Mesothelial cell of epicardium (in vitro differentiated cells): ENCODE measurements around the gene KLF16. TPM values are rescaled to one million over a fixed set of nuclear protein-coding genes. Genes with fewer than 3 reads are reported as not detected.

Experiments used
- DNase-seq, 2 experiments: peaks; one replicate each; pipeline ENCODE4 v3.0.0; 2021; ENCODE audit warnings: low spot score in 2 of 2; ENCODE audit not compliant: unreplicated experiment in 2 of 2
- H3K27ac Mint-ChIP-seq: 2 replicates; pipeline ENCODE4 v1.8.0; 2021; ENCODE audit warnings: mixed read lengths
- H3K27me3 Mint-ChIP-seq: 2 replicates; pipeline ENCODE4 v1.8.0; 2021; ENCODE audit warnings: low read depth, mixed read lengths
- H3K36me3 Mint-ChIP-seq: 2 replicates; pipeline ENCODE4 v1.8.0; 2021; ENCODE audit warnings: mixed read lengths
- H3K4me1 Mint-ChIP-seq: 2 replicates; pipeline ENCODE4 v1.8.0; 2021; ENCODE audit warnings: mixed read lengths
- H3K4me3 Mint-ChIP-seq: 2 replicates; pipeline ENCODE4 v1.8.0; 2021; ENCODE audit warnings: mild to moderate bottlenecking, moderate library complexity, mixed read lengths
- H3K9me3 Mint-ChIP-seq: 2 replicates; pipeline ENCODE4 v1.8.0; 2021; ENCODE audit warnings: mixed read lengths
- total RNA-seq: library from RNA; stranded (reverse); gene quantifications from 3 replicates; pipeline ENCODE4 v1.2.1, GENCODE V29; 2021
- TF ChIP-seq, protein P1 (sequence below): fragments of 200-600 bp; sonication (generic); IDR thresholded peaks from one replicate; pipeline ENCODE4 v1.5.0; 2021; ENCODE audit warnings: antibody characterized with exemption; ENCODE audit not compliant: unreplicated experiment

The KLF16 gene
- total RNA-seq, 1 donor from 2014 or later = 23.5 TPM

DNA sequence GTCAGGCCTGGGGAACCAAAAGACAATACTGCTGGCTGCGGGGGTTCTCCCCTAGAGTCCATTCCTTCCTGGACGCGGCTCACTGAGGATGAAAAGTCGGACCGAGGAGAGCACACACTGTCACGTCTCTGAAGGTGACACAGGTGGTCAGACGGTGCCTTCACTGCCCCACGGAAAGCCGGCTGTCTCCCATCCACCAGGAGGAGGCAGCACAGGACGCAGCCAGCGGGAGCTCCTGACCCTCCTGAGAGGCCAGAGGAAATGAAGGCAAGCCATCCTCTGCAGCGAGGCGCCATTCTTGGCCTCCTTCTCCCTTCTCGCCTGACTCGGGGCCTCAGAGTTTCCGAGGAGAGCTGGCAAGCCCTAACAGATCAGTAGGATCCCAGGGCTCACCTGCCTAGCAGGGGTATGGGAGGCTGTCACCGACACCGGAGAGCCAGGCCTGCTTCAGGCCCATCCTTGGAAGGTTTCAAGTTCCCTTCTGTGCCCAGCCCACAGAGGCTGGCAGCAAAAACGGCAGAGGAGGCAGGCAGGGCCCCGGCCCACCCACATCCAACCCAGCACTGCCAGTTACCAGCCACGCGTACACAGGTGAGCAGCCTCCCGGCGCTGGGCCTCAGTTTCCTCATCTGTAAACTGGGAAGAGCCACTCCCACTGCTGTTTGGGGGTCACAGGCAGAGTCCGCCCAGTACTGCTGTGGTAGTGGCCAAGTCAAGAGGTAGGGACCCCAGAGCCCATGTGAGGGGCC is 19.6 kb downstream of the KLF16 start:
- no peaks in the 10 kb centered on the region for H3K27me3 Mint-ChIP-seq
- H3K9me3 Mint-ChIP-seq = no peaks in the 10 kb centered on the region
- H3K4me1 Mint-ChIP-seq = peaks cover 17% of the 10 kb centered on the region
- no peak for DNase-seq
- TF ChIP-seq, protein P1, sequence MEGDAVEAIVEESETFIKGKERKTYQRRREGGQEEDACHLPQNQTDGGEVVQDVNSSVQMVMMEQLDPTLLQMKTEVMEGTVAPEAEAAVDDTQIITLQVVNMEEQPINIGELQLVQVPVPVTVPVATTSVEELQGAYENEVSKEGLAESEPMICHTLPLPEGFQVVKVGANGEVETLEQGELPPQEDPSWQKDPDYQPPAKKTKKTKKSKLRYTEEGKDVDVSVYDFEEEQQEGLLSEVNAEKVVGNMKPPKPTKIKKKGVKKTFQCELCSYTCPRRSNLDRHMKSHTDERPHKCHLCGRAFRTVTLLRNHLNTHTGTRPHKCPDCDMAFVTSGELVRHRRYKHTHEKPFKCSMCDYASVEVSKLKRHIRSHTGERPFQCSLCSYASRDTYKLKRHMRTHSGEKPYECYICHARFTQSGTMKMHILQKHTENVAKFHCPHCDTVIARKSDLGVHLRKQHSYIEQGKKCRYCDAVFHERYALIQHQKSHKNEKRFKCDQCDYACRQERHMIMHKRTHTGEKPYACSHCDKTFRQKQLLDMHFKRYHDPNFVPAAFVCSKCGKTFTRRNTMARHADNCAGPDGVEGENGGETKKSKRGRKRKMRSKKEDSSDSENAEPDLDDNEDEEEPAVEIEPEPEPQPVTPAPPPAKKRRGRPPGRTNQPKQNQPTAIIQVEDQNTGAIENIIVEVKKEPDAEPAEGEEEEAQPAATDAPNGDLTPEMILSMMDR = no peak
- no peak overlapping the region for H3K27ac Mint-ChIP-seq
- no peaks in the 10 kb centered on the region for H3K36me3 Mint-ChIP-seq
- no peak overlapping the region for H3K4me3 Mint-ChIP-seq

DNA sequence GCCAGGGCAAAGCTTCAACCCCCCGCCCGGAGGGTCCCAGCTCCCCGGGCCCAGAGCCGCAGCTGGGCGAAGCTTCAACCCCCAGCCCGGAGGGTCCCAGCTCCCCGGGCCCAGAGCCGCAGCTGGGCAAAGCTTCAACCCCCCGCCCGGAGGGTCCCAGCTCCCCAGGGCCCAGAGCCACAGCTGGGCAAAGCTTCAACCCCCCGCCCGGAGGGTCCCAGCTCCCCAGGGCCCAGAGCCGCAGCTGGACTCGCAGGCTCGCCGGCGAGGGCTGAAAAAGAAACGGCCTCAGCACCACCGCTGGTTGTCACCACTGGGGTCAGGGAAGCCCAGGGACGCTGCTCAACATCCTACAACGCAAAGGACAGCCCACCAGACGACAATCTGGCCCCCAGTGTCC is 20.3 kb downstream of the KLF16 start:
- Mint-ChIP-seq H3K36me3 (no peaks in the 10 kb centered on the region), H3K4me1 (peaks cover 17% of the 10 kb centered on the region), H3K9me3 (no peaks in the 10 kb centered on the region), H3K27ac (no peak overlapping the region), H3K27me3 (no peaks in the 10 kb centered on the region), H3K4me3 (no peak overlapping the region)
- no peak for DNase-seq
- TF ChIP-seq, protein P1 = no peak

DNA sequence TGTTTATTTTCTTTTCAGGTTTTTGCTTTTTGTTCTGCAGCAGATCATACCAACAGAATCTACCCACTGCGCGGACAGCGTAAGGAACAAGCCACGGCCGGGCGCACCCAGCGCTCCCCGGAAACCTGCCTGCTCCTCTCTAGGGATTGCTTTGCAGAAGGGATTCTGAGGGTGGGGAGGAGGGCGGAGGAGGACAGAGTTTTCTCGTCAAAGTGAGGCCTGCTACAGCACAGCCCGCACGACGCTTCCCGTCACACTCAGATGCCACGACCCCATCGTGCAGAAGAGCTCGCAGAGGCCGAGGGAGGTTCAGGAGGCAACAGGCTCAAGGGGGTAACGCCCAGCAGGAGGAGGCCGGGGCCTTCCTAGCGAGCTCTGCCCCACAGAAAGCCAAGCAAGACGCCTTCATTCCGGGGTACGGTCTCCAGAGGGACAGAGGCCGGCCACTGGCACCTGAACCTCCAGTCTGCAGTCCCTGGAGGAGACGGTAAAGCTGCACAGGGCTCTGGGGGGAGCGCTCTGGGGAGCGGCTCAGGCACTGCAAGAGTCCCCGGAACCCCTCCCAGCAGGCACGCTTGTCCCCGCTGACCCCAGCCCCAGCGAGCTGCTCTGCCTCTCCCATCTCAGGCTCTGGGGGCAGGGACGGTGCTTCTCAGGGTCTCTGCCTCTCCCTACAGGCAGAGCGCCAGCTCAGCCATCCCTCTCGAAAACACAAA is 22.0 kb downstream of the KLF16 start:
- TF ChIP-seq, protein P1 = no peak
- no peaks in the 10 kb centered on the region for H3K9me3 Mint-ChIP-seq
- DNase-seq = no peak
- no peaks in the 10 kb centered on the region for H3K27me3 Mint-ChIP-seq
- H3K27ac Mint-ChIP-seq = no peak overlapping the region
- peaks cover 6% of the 10 kb centered on the region for H3K4me1 Mint-ChIP-seq
- H3K36me3 Mint-ChIP-seq = no peaks in the 10 kb centered on the region
- no peak overlapping the region for H3K4me3 Mint-ChIP-seq

DNA sequence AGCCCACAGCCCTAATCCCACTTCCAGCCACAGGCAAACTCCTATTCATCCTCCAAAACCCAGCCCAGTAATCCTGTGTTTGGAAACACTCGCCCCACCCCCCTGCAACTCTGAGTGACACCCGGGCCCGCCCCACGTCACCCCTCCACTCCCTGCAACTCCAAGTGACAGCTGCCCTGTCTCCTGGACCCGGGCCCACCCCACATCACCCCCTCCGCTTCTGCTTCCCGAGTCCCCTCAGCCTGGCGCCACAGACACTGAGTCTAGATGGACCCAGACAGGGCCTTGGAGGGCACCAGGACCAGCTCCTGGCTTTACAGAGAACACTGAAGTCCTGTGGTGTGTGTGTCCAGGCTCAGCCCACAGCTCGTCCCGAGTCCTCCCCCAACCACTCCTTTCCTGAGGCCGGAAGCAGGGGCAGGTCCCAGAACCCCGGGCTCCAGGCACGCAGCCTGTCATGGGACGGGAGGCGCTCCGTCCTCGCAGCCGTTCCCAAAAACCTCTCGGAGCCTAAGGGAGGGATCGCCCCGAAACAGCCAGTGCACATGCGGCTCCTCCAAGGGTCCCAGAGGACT is 22.8 kb downstream of the KLF16 start:
- no peaks in the 10 kb centered on the region for H3K27me3 Mint-ChIP-seq
- H3K4me1 Mint-ChIP-seq = no peaks in the 10 kb centered on the region
- H3K27ac Mint-ChIP-seq = no peak overlapping the region
- TF ChIP-seq, protein P1 = no peak
- no peaks in the 10 kb centered on the region for H3K9me3 Mint-ChIP-seq
- H3K4me3 Mint-ChIP-seq = no peak overlapping the region
- DNase-seq = no peak
- no peaks in the 10 kb centered on the region for H3K36me3 Mint-ChIP-seq

DNA sequence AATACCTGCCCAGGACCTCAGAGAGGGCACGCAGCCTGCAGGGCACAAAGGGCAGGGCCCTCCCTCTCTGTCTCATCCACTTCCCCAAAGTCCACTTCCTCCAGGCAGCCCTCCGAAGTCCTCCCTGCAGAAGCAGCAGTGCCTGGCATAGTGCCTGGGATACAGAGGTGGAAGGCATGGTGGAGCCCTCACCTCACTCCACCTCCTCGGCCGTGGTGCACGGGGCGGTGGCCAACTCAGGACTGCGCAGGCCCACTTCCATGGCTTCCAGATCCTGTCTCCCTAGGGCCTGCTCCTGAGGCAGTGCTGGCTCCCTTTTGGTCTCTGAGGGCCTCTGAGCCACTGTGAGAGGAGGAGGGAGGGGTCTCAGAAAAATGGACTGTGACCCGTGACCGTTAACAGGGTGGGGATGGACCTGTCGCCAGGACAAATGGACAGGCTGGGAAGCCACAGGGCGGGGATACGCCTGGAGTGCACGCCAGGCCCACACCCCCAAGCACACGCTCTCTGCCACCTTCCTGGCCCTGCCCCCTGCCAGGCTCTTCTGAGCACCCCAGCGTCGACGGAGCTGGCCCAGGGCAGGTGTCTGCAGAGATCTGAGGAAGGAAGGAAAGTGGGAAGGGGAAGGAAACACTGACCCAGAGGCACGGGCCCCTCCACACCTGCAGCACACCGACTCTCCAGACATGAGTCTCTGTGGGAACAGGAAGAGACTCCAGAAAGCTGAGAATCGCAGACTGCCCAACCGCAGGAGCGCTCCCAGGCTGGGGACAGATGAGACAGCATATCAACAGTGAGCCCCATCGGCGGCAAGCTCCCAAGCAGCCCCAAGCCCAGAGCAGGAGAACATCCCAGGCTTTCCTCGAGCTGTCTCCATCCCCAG is 23.5 kb downstream of the KLF16 start:
- DNase-seq = no peak
- Mint-ChIP-seq H3K27ac (no peak overlapping the region), H3K4me1 (no peaks in the 10 kb centered on the region), H3K36me3 (no peaks in the 10 kb centered on the region), H3K9me3 (no peaks in the 10 kb centered on the region), H3K27me3 (no peaks in the 10 kb centered on the region), H3K4me3 (no peak overlapping the region)
- TF ChIP-seq, protein P1 = no peak
